GM19240 (cell line): Measurements from ENCODE around the gene AMMECR1L.
"Not testable (repeated sequence)": the region's sequence is repeated elsewhere in the genome, so short reads cannot be mapped to it uniquely, and the experiment has no call there.

ENCODE experiments used
- DNase-seq: peaks from one replicate; pipeline ENCODE4 v3.0.0; 2011; ENCODE audit warnings: low spot score; ENCODE audit not compliant: insufficient read length

Gene AMMECR1L

GRCh38 chr2:127885780-127886592, at the start of gene AMMECR1L:
Gene AMMECR1L, minus strand, starts transcription at chr2:127885956. Its CDS starts 11,722 bp downstream, at chr2:127874234.
- not testable (repeated sequence) for DNase-seq

- DNase-seq: no peak
These were observed 49.6 kb upstream of the AMMECR1L start for GRCh38 chr2:127935337-127935736.

GRCh38 chr2:127932199-127932876, 46.6 kb upstream of the AMMECR1L start:
- DNase-seq: no peak

DNA sequence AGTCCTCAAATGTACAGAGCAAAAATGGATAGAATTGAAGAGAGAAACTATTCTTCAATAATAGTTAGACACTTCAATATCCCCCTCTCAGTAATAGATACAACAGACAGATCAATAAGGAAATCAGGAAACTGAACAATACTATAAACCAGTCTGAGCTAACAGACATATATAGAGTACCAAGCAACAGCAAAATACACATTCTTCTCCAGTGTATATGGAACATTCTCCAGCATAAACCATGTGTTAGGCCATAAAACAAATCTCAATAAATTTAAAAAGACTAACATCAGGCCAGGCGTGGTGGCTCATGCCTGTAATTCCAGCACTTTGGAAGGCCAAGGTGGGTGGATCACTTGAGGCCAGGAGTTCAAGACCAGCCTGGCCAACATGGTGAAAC, 43.7 kb upstream of the AMMECR1L start:
- DNase-seq: no peak

DNA sequence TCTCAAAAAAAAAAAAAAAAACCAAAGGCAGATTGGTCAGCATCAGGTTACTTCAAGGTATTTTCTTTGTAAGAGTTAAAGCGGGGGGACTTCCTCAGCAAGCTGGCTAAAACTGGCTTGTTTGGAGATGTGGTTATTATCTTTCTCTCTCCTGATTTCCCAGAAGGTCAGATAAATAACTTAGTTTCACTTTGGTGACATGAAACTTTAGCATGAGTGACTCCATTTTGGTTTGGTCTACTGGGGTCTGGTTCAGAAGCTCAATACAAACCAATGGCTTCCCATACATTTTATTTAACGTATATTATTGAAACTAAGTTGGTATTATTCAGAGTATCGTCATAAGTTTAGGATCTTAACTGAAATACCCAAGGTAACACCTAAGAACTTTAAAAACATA, 41.6 kb upstream of the AMMECR1L start:
- DNase-seq: no peak

DNA sequence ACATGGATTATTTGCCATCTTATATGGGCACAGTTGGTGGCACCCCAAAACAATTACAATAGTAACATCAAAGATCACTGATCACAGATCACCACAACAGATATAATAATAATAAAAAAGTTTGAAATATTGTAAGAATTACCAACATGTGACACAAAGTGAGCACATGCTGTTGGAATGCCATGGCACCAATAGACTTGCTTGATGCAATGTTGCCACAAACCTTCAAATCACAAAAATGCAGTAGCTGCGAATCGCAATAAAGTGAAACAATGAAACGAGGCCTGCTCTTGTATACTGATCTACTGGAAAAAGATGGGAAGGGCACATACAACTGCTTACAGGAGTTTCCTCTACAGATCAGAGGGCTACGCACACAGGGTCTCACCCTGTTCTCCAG, 32.2 kb upstream of the AMMECR1L start:
- no peak for DNase-seq

- no peak for DNase-seq
These were observed 28.2 kb upstream of the AMMECR1L start for GRCh38 chr2:127913808-127914457.

DNA sequence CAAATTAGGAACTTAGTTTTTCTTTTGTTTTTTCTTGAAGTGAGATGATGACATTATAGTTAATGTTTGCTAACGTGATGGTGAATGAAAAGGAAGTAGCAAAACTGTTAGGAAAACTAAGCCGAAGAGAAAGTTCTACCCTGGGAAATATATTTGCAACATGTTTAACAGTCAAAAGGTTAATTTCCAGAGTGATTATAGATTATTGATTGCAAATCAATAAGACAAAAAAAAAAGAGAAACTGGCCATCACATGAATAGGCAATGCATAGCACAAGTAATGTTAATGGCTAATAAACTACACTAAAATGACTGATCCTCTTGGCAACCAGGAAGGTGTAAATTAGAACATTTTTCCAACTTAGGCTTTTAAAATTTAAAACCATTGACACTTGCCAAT, 26.0 kb upstream of the AMMECR1L start:
- DNase-seq: no peak

DNA sequence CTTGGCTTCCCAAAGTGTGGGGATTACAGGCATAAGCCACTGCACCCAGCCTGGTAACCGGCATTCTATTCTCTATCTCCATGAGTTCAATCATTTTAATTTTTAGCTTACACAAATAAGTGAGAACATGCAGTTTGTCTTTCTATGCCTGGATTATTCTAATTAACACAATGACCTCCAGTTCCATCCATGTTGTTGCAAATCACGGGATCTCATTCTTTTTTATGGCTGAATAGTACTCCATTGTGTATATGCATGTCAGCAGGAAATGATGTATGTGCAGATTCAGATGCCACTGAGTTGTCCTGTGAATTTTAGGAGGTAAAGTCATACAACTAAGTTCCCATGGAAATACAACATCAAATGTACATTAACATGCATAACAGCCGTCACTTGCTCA, 24.7 kb upstream of the AMMECR1L start:
- DNase-seq: no peak

- DNase-seq: no peak
These were observed 23.3 kb upstream of the AMMECR1L start for GRCh38 chr2:127909019-127909418.

GRCh38 chr2:127907733-127908400, 22.1 kb upstream of the AMMECR1L start:
- DNase-seq: not testable (repeated sequence)

DNA sequence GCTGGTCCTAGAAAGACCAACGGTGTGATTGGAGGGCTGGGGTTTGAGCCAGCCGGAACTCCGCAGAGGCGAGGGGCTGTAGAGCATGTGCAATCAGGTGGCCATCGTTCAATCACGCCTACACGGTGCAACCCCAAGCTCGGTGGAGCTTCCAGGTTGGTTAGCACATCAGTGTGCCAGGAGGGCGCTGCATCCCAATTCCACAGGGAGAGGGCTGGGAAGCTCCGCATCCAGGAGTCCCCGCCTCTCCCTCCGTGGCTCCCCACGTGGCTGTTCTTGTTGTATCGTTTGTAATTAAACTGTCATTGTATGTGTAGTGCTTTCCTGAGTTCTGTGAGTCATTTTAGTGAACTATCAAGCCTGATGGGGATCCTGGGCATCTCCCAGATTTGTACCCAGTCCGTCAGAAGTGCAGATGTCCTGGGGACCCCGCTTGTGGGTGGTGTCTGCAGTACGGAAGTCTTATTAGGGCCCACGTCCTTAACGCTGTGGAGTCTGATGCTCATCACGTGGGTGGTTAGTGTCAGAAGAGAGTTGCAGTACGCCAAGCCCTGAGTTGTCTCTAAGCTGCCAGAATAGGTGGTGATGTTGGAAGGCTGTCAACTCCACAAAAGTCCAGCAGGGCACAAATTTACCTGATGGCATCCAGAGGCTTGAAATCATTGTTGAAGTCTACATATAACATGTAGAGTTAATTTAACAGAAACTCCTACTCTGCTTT, 20.6 kb upstream of the AMMECR1L start:
- DNase-seq: no peak

DNA sequence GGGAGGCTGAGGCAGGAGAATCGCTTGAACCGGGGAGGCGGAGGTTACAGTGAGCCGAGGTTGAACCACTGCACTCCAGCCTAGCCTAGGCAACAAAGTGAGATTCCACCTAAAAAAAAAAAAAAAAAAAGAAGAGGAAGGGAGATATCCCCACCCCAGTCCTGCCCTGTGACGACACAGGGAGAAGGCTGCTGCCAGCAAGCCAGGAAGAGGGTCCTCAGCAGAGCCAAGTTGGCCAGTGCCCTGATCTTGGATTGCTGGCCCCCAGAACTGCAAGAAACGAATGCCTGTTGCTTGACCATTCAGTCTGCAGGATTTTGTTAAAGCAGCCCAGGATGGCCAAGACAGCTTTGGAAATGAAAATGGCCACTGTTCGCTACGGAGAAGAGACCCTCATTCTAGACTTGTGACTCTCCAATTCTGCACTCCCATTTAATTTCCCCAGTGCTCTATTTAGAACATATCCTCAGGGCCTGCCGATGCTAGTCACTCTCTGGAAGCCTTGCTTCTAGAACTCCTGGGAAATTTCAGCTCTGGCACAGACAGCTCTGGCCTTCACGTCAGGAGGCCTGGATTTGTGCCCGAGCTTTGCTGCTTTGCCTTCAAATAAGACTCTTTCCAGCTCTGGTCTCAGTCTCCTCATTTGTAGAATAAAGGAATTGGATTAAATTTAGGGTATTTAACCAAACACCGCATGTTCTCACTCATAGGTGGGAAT, 15.7 kb upstream of the AMMECR1L start:
- DNase-seq: no peak

DNA sequence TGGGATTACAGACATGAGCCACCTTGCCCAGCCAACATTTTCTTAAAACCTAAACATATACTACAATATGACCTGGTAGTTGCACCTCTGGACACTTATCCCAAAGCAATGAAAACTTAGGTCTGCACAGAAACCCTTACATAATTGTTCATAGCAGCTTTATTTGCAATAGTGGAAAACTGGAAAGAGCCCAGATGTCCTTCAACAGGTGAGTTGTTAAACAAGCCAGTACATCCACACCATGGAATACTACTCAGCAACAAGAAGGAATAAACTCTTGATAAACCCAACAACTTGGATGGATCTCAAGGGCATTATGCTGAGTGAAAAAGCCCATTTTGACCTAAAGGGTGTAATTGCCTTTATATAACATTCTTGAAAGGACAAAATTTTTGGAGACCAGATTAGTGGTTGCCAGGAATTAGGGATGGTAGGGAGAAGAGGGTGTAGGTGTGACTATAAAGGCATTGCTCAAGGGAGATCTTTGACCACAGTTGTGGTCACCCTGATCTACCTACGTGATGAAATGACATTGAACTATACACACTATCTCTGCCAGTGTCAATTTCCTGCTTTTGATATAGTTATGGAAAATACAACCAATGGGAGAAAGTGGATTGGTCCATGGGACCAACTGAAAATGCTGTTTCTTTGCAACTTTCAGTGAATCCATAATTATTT, 11.9 kb upstream of the AMMECR1L start:
- no peak for DNase-seq

- no peak for DNase-seq
These were observed 7.7 kb upstream of the AMMECR1L start for GRCh38 chr2:127893494-127893893.

DNA sequence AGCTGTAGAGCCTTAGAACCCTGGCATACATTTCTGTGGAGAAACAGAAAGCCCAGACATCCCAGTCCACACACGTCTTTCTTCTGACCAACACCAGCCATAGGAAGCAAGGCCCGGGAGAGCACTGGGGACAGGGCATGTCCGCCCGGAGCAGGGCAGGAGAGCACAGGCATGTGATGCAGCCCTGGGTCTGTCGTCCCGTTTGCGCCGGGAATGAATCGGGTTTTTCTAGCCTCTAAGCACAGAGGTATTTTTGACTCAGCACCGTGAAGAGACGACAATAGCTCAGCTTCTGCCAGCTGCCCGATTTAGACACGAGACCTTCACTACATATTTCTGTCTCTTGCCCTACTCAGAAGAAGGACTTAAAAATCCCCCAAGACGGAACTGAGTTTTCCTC, 7.3 kb upstream of the AMMECR1L start:
- no peak for DNase-seq

DNA sequence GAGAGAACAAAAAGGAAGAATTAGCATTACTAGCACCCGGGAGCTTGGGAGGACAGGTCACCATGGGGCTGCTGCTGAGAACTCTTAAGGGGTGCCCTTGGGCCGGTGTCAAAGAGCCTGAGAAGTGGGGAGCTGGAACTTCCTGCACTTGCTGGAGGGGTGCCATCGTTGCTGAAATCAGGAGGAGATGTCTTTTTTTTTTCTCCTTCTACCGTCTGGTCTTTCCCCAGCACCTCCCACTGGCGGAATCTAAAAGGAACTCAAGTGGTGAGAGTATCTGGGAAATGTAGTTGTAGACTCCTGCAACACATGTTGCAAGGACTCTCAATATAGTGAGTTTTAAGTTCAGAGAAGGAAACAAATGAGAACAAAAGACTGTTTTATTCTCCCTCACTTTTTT, 6.1 kb upstream of the AMMECR1L start:
- no peak for DNase-seq

GRCh38 chr2:127890756-127891155, 5.0 kb upstream of the AMMECR1L start:
- DNase-seq: not testable (repeated sequence)

DNA sequence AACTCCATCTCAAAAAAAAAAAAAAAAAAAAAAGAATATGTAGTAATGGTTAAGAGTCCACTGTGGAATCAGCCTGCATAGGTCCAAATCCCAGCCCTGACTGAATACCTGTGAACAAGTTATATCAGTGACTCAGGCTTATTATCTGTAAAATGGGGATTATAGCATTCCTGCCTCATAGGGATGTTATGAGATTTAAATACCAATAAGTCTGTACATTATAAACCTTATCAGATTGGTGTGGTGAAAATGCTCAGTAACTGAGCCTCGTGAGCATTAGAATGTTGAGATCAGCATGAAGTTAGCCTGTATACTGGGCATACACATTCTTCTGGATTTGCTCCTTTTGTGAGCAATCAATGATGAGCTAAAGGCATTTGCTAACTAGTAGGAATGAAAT, 3.0 kb upstream of the AMMECR1L start:
- no peak for DNase-seq

- DNase-seq: no peak
These were observed 2.0 kb upstream of the AMMECR1L start for GRCh38 chr2:127887776-127888130.
